ENCODE results near the gene RAD51AP1. TPM values are rescaled to one million over a fixed set of nuclear protein-coding genes. Genes with fewer than 3 reads are reported as not detected.
"Not testable (repeated sequence)": the region's sequence is repeated elsewhere in the genome, so short reads cannot be mapped to it uniquely, and the experiment has no call there.

Gene RAD51AP1
- total RNA-seq, 1 experiment from 2014 or later: 87.4 TPM

DNA sequence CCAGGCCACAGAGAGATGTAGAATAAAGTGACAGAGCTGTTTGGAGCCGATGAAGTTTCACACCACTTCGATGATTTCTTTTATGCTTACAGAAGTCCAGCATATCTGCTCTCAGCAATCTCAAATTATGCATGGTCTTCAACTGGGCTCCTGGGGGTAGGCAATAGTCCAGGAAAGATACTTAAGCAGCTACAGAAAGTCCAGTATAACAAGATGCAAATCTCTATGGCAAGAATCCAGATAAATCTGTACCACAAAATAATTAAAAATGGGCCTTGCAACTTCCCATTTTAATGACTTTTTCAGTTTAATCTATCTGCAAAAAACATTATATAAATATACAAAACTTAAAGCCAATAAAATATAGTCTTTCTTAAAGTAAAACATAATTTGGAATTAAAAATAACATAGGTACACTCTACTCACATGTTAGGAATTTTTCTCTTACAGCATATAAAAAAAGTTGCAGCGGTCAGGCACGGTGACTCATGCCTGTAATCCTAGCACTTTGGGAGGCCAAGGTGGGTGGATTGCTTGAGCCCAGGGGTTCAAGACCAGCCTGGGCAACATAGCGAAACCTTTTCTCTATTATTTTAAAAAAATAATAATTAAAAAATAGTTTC, 20.5 kb upstream of the RAD51AP1 start:
- TF ChIP-seq, protein P1, sequence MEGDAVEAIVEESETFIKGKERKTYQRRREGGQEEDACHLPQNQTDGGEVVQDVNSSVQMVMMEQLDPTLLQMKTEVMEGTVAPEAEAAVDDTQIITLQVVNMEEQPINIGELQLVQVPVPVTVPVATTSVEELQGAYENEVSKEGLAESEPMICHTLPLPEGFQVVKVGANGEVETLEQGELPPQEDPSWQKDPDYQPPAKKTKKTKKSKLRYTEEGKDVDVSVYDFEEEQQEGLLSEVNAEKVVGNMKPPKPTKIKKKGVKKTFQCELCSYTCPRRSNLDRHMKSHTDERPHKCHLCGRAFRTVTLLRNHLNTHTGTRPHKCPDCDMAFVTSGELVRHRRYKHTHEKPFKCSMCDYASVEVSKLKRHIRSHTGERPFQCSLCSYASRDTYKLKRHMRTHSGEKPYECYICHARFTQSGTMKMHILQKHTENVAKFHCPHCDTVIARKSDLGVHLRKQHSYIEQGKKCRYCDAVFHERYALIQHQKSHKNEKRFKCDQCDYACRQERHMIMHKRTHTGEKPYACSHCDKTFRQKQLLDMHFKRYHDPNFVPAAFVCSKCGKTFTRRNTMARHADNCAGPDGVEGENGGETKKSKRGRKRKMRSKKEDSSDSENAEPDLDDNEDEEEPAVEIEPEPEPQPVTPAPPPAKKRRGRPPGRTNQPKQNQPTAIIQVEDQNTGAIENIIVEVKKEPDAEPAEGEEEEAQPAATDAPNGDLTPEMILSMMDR (IDR thresholded peaks at IDR 0.05; ENCODE audit: insufficient read depth in 1 of 2, low read depth in 1 of 2, low read length in 1 of 2, severe bottlenecking in 1 of 2, unreplicated experiment in 1 of 2): no peak
- BruUV-seq (replicated peaks): no TSS peak
- no peak for DNase-seq
- Histone ChIP-seq H3K36me3 (ENCODE audit: control insufficient read depth, insufficient read depth, low read length) (no peaks in the 10 kb centered on the region), H3K27me3 (replicated peaks; ENCODE audit: control insufficient read depth, insufficient read depth, low read length) (no peaks in the 10 kb centered on the region), H3K4me1 (no peaks in the 10 kb centered on the region), H3K4me3 (ENCODE audit: low read depth, low read length) (no peak overlapping the region), H3K9me3 (no peaks in the 10 kb centered on the region)
- Mint-ChIP-seq H3K27ac (ENCODE audit: unreplicated experiment) (no peak overlapping the region), H3K27me3 (ENCODE audit: insufficient read depth, unreplicated experiment) (no peaks in the 10 kb centered on the region), H3K4me3 (ENCODE audit: unreplicated experiment) (no peak overlapping the region), H3K9me3 (ENCODE audit: unreplicated experiment) (no peaks in the 10 kb centered on the region), H3K4me1 (ENCODE audit: low read depth, unreplicated experiment) (no peaks in the 10 kb centered on the region), H3K36me3 (ENCODE audit: insufficient read depth, unreplicated experiment) (peaks cover 33% of the 10 kb centered on the region)
- CTCF ChIA-PET: no interaction called here
- POLR2A ChIA-PET: no interaction called here
- intact Hi-C loops (cut with micrococcal nuclease; ENCODE audit: unreplicated experiment): no loop called here

DNA sequence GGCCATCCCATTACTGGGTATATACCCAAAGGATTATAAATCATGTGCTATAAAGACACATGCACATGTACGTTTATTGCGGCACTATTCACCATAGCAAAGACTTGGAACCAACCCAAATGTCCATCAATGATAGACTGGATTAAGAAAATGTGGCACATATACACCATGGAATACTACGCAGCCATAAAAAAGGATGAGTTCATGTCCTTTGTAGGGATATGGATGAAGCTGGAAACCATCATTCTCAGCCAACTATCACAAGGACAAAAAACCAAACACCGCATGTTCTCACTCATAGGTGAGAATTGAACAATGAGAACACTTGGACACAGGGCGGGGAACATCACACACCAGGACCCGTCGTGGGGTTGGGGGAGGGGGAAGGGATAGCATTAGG, 15.2 kb upstream of the RAD51AP1 start:
- CTCF ChIA-PET; H3K27ac Mint-ChIP-seq (ENCODE audit: unreplicated experiment): not testable (repeated sequence)

DNA sequence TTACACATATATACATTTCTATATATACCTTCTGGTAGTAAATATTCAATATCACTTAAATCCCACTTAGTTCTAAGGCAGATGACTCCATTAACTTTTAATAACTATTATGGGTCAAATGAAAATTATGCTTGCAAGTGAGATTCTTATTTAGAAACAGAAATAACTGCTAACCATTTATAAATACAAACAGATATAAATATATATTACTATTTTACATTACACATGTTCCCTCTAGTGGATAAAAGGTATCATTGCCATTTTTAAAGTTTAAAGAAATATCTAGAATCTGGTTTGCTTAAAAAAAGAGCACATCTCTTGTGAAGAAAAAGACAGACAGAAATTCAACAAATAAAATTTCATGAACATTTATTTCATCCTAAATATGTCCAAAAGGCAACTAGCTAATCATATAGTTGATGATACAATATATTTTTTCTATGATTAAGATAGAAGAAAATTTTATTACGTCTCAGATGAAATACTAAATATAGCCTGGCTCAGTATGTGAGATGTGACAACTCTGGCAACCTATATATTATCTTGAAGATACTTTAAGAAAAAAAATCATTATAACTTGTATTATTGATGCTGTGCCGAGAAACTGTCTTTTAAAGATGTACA, 11.7 kb upstream of the RAD51AP1 start:
- BruUV-seq (replicated peaks): no TSS peak
- no peaks in the 10 kb centered on the region for H3K4me1 ChIP-seq
- Mint-ChIP-seq H3K27ac (ENCODE audit: unreplicated experiment) (no peak overlapping the region), H3K9me3 (ENCODE audit: unreplicated experiment) (no peaks in the 10 kb centered on the region), H3K4me3 (ENCODE audit: unreplicated experiment) (no peak overlapping the region), H3K4me1 (ENCODE audit: low read depth, unreplicated experiment) (no peaks in the 10 kb centered on the region), H3K36me3 (ENCODE audit: insufficient read depth, unreplicated experiment) (peaks cover 28% of the 10 kb centered on the region), H3K27me3 (ENCODE audit: insufficient read depth, unreplicated experiment) (no peaks in the 10 kb centered on the region)
- H3K36me3 ChIP-seq (ENCODE audit: control insufficient read depth, insufficient read depth, low read length): no peaks in the 10 kb centered on the region; the same call in 1 of the 2 replicates
- no peaks in the 10 kb centered on the region for H3K27me3 ChIP-seq (replicated peaks; ENCODE audit: control insufficient read depth, insufficient read depth, low read length)
- CTCF ChIA-PET: interaction anchor here (0.6 kb wide), 2 partner anchors 13 to 255 kb away, joined by 3 to 4 read pairs; no protein-coding TSS in a partner anchor
- POLR2A ChIA-PET: no interaction called here
- TF ChIP-seq, protein P1 (IDR thresholded peaks at IDR 0.05; ENCODE audit: insufficient read depth in 1 of 2, low read depth in 1 of 2, low read length in 1 of 2, severe bottlenecking in 1 of 2, unreplicated experiment in 1 of 2): peak; percentile 53 to 75
- H3K9me3 ChIP-seq: no peaks in the 10 kb centered on the region
- H3K4me3 ChIP-seq (ENCODE audit: low read depth, low read length): no peak overlapping the region
- intact Hi-C loops (cut with micrococcal nuclease; ENCODE audit: unreplicated experiment): loop anchor here (1.0 to 2.0 kb wide), 3 partner anchors 106 to 219 kb away; no protein-coding TSS in a partner anchor
- no peak for DNase-seq

More for the DNA sequence above, 15.2 kb upstream of the RAD51AP1 start:
- H3K36me3 Mint-ChIP-seq (ENCODE audit: insufficient read depth, unreplicated experiment): peaks cover 25% of the 10 kb centered on the region
- H3K27me3 ChIP-seq (replicated peaks; ENCODE audit: control insufficient read depth, insufficient read depth, low read length); H3K4me3 ChIP-seq (ENCODE audit: low read depth, low read length); BruUV-seq (replicated peaks); POLR2A ChIA-PET; H3K36me3 ChIP-seq (ENCODE audit: control insufficient read depth, insufficient read depth, low read length); H3K4me1 ChIP-seq; DNase-seq; intact Hi-C loops (cut with micrococcal nuclease; ENCODE audit: unreplicated experiment); H3K9me3 Mint-ChIP-seq (ENCODE audit: unreplicated experiment); H3K4me3 Mint-ChIP-seq (ENCODE audit: unreplicated experiment); H3K4me1 Mint-ChIP-seq (ENCODE audit: low read depth, unreplicated experiment); H3K27me3 Mint-ChIP-seq (ENCODE audit: insufficient read depth, unreplicated experiment); H3K9me3 ChIP-seq: not testable (repeated sequence)
